GM15510 (cell line): ENCODE measurements around the gene KRT10.

Experiments used
- POLR2A ChIP-seq: IDR thresholded peaks from 3 replicates; pipeline ENCODE4 v1.6.1; 2011; ENCODE audit warnings: borderline replicate concordance; ENCODE audit not compliant: insufficient read length; ENCODE audit errors: extremely low read depth

KRT10 gene

GRCh38 chr17:40843242-40843641 lies 20.8 kb upstream of the KRT10 start:
- TF ChIP-seq POLR2A: no peak

- no peak for TF ChIP-seq POLR2A
Measured at GRCh38 chr17:40841246-40841645, 18.8 kb upstream of the KRT10 start.

- TF ChIP-seq POLR2A: no peak
Measured at GRCh38 chr17:40839194-40839593, 16.8 kb upstream of the KRT10 start.

GRCh38 chr17:40836020-40836419 lies 13.6 kb upstream of the KRT10 start:
- no peak for TF ChIP-seq POLR2A

GRCh38 chr17:40833882-40834281 lies 11.5 kb upstream of the KRT10 start:
- no peak for TF ChIP-seq POLR2A

- no peak for TF ChIP-seq POLR2A
Measured at GRCh38 chr17:40832840-40833239, 10.4 kb upstream of the KRT10 start.

- TF ChIP-seq POLR2A: no peak
Measured at GRCh38 chr17:40830085-40830776, 7.8 kb upstream of the KRT10 start.

- TF ChIP-seq POLR2A: no peak
Measured at GRCh38 chr17:40828454-40829044, 6.1 kb upstream of the KRT10 start.

- no peak for TF ChIP-seq POLR2A
Measured at GRCh38 chr17:40827746-40828453, 5.5 kb upstream of the KRT10 start.

- TF ChIP-seq POLR2A: no peak
Measured at GRCh38 chr17:40825599-40825998, 3.2 kb upstream of the KRT10 start.

GRCh38 chr17:40824015-40824832 lies 1.8 kb upstream of the KRT10 start:
- no peak for TF ChIP-seq POLR2A

- TF ChIP-seq POLR2A: no peak
Measured at GRCh38 chr17:40821536-40821935, 878 bp downstream of the KRT10 start.

GRCh38 chr17:40820228-40820838 lies 2.1 kb downstream of the KRT10 start:
- no peak for TF ChIP-seq POLR2A

- TF ChIP-seq POLR2A: no peak
Measured at GRCh38 chr17:40819528-40820125, 2.8 kb downstream of the KRT10 start.
